GM12875 (cell line): ENCODE data around the gene NIT1.

ENCODE experiments used
- H3K4me3 ChIP-seq: one replicate; pipeline ENCODE4 v1.5.1; 2011; ENCODE audit warnings: low read depth, low read length, control low read depth
- CTCF ChIP-seq: IDR thresholded peaks from 2 replicates; pipeline ENCODE4 v1.5.1; 2011; ENCODE audit warnings: low read depth, mild to moderate bottlenecking, control low read depth, inconsistent platforms, low read length, moderate library complexity, borderline replicate concordance; ENCODE audit not compliant: insufficient read depth

Gene NIT1, protein sequence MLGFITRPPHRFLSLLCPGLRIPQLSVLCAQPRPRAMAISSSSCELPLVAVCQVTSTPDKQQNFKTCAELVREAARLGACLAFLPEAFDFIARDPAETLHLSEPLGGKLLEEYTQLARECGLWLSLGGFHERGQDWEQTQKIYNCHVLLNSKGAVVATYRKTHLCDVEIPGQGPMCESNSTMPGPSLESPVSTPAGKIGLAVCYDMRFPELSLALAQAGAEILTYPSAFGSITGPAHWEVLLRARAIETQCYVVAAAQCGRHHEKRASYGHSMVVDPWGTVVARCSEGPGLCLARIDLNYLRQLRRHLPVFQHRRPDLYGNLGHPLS

DNA sequence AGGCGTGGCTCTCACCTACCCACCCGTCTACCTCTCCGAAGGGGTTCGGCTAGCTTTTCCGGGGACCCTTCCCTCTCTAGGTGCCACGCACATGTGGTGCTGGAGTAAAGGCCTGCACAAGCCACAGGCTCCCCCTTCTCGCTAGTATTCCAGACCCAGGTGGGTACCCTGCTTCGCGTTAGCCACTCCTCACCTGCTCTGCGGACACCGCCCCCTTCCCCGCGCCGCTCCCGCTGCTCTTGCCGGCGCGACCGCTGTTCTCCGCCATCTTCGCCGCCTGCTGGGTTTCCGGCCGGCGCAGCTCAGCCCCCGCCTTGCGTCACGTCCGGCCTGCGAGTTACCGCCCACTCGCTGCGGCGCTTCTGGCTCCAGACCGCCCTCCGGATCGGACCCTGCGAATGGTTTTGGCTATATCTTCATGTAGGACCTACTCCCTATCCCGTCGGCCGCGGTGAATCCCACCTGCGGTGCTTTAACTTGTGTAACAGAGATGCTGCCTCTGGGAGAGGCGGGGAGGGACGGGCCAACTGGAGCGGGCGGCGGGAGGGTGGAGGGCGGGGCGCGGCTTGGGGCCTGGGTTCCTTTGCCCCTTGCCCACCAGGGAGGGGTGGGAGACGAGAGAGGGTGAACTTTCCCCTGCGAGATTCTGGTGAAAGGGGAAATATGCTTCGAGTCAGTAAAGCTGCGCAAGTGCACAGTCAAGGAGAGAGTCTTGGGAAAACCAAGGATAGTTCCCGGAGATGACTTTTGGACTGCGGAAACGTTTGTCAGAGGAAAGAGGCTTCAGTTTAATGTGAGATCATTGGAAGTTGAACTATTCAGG, at the start of gene NIT1, which contains the start of gene PFDN2:
Gene NIT1, plus strand, starts transcription at position 347 of the 823 bp plus-strand sequence. Its CDS starts 72 bp downstream, at position 419.
Gene PFDN2, minus strand, starts transcription at position 279 of the 823 bp plus-strand sequence. Its CDS starts 11 bp downstream, at position 268.
- H3K4me3 ChIP-seq = peak within 1 kb of the TSS; percentile 100
- no peak for TF ChIP-seq CTCF

- H3K4me3 ChIP-seq = peak overlapping the region; percentile 98
- TF ChIP-seq CTCF = no peak
Measured at GRCh38 chr1:161068306-161069234, 49.3 kb upstream of the NIT1 start.

- no peak for TF ChIP-seq CTCF
- H3K4me3 ChIP-seq = peak overlapping the region; percentile 98
Measured at GRCh38 chr1:161069241-161069640, 48.7 kb upstream of the NIT1 start.

- peak within 1 kb of the TSS; percentile 98 for H3K4me3 ChIP-seq
- no peak for TF ChIP-seq CTCF
Measured at GRCh38 chr1:161069731-161070270, 48.1 kb upstream of the NIT1 start, which contains the start of gene ARHGAP30. Gene ARHGAP30 (minus strand): TSS chr1:161069891. CDS start chr1:161069624, 267 bp downstream.

DNA sequence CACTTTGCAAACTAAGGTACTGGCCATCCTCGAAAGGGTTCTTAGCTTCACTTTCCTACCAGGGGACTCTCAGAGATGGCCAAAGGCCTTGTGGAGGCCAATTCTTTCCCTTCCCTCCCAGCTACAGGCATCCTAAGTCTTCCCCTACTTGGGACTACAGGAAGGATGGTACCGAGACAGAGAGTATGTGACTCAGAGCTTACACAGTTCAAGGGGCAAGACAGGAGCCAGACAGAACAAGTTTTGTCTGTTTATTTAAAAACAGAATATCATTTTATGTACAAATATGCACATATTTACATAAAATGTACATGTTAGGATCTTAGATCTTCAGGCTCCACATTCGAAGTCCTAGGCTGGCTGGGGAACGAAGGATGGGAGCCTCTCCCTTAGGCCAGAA, 47.1 kb upstream of the NIT1 start:
- H3K4me3 ChIP-seq = no peak overlapping the region
- TF ChIP-seq CTCF = no peak

DNA sequence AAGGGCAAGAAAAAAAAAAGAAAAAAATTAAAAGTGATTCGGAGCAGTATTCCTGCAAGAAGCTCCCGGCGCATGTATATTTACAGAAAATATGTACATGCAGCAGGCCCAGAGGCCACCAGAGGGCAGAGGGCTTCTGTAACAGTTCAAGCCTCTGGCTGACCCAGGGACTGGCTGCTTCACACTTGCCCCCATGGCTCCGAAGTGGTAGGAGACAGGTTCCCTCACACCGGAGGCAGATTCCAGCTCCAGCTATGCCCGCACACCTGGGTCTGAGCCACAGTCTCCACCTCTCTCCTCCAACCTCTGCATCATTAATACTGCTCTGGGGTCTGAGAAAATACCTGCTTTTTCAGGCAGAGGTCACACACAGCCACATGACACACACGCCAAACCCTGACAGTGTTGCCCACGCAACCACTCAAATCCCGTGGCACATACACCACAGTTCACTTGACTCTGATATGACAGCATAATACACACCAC, 46.0 kb upstream of the NIT1 start:
- no peak overlapping the region for H3K4me3 ChIP-seq
- peak; percentile 76 for TF ChIP-seq CTCF
